HUES6 (cell line): ENCODE data around the gene NOXO1.
"Not testable (repeated sequence)": the region's sequence is repeated elsewhere in the genome, so short reads cannot be mapped to it uniquely, and the experiment has no call there.

Source experiments
- H3K27ac ChIP-seq: 2 replicates; pipeline ENCODE4 v1.7.0; 2013; ENCODE audit warnings: low read depth, mild to moderate bottlenecking, low read length, inconsistent platforms
- H3K27me3 ChIP-seq: 2 replicates; pipeline ENCODE4 v1.6.1; 2013; ENCODE audit warnings: low read length; ENCODE audit not compliant: control insufficient read depth, insufficient read depth
- H3K36me3 ChIP-seq: 2 replicates; pipeline ENCODE4 v1.6.1; 2013; ENCODE audit warnings: low read length; ENCODE audit not compliant: control insufficient read depth, insufficient read depth
- H3K4me1 ChIP-seq: 2 replicates; pipeline ENCODE4 v1.6.1; 2013; ENCODE audit warnings: low read length; ENCODE audit not compliant: control insufficient read depth, insufficient read depth
- H3K4me3 ChIP-seq: 2 replicates; pipeline ENCODE4 v1.5.1; 2013; ENCODE audit warnings: low read depth, low read length
- H3K9ac ChIP-seq: one replicate; pipeline ENCODE4 v1.6.1; 2013; ENCODE audit warnings: mild to moderate bottlenecking, low read length
- H3K9me3 ChIP-seq: 2 replicates; pipeline ENCODE4 v1.6.1; 2013; ENCODE audit warnings: low read depth, low read length; ENCODE audit not compliant: control insufficient read depth, insufficient read depth

NOXO1 gene

GRCh38 chr16:2023092-2024031 lies 42.1 kb upstream of the NOXO1 start:
- peaks cover 64% of the 10 kb centered on the region for H3K27me3 ChIP-seq
- H3K36me3 ChIP-seq, result no peaks in the 10 kb centered on the region
- H3K9ac ChIP-seq, result peak overlapping the region; percentile 41
- H3K27ac ChIP-seq, result no peak overlapping the region
- H3K9me3 ChIP-seq, result no peaks in the 10 kb centered on the region
- peak overlapping the region; percentile 64 for H3K4me3 ChIP-seq
- H3K4me1 ChIP-seq, result peaks cover 17% of the 10 kb centered on the region

GRCh38 chr16:2022723-2023091 lies 41.4 kb upstream of the NOXO1 start:
- Histone ChIP-seq H3K4me1 (peaks cover 17% of the 10 kb centered on the region), H3K27ac (no peak overlapping the region), H3K27me3 (peaks cover 62% of the 10 kb centered on the region), H3K36me3 (no peaks in the 10 kb centered on the region), H3K4me3 (peak overlapping the region; percentile 64), H3K9ac (peak overlapping the region; percentile 41), H3K9me3 (no peaks in the 10 kb centered on the region)

- no peak overlapping the region for H3K27ac ChIP-seq
- peak overlapping the region; percentile 57 for H3K4me3 ChIP-seq
- H3K36me3 ChIP-seq, result no peaks in the 10 kb centered on the region
- H3K9me3 ChIP-seq, result no peaks in the 10 kb centered on the region
- peaks cover 53% of the 10 kb centered on the region for H3K27me3 ChIP-seq
- peaks cover 7% of the 10 kb centered on the region for H3K4me1 ChIP-seq
- no peak overlapping the region for H3K9ac ChIP-seq
Measured at GRCh38 chr16:2019921-2020831, 38.9 kb upstream of the NOXO1 start.

GRCh38 chr16:2019518-2019920 lies 38.2 kb upstream of the NOXO1 start, which contains the start of gene NPW:
NPW (plus strand) TSS chr16:2019785.
- Histone ChIP-seq H3K4me1 (peaks cover 7% of the 10 kb centered on the region), H3K4me3 (peak within 1 kb of the TSS; percentile 57), H3K27me3 (peaks cover 53% of the 10 kb centered on the region), H3K9me3 (no peaks in the 10 kb centered on the region), H3K9ac (no peak within 1 kb of the TSS), H3K36me3 (no peaks in the 10 kb centered on the region), H3K27ac (no peak within 1 kb of the TSS)

- Histone ChIP-seq H3K9ac (no peak overlapping the region), H3K4me1 (no peaks in the 10 kb centered on the region), H3K4me3 (no peak overlapping the region), H3K27me3 (peaks cover 42% of the 10 kb centered on the region), H3K9me3 (no peaks in the 10 kb centered on the region), H3K27ac (no peak overlapping the region), H3K36me3 (no peaks in the 10 kb centered on the region)
Measured at GRCh38 chr16:2016407-2016922, 35.2 kb upstream of the NOXO1 start.

- Histone ChIP-seq H3K9ac (no peak overlapping the region), H3K4me1 (no peaks in the 10 kb centered on the region), H3K27me3 (peaks cover 37% of the 10 kb centered on the region), H3K27ac (no peak overlapping the region), H3K4me3 (no peak overlapping the region), H3K36me3 (no peaks in the 10 kb centered on the region), H3K9me3 (no peaks in the 10 kb centered on the region)
Measured at GRCh38 chr16:2015947-2016208, 34.6 kb upstream of the NOXO1 start.

- peaks cover 3% of the 10 kb centered on the region for H3K4me1 ChIP-seq
- H3K27ac ChIP-seq, result no peak overlapping the region
- H3K9ac ChIP-seq, result no peak overlapping the region
- peaks cover 31% of the 10 kb centered on the region for H3K27me3 ChIP-seq
- H3K9me3 ChIP-seq, result no peaks in the 10 kb centered on the region
- H3K4me3 ChIP-seq, result no peak overlapping the region
- no peaks in the 10 kb centered on the region for H3K36me3 ChIP-seq
Measured at GRCh38 chr16:2015117-2015946, 34.1 kb upstream of the NOXO1 start.

GRCh38 chr16:2013527-2013926 lies 32.3 kb upstream of the NOXO1 start:
- Histone ChIP-seq H3K4me3 (no peak overlapping the region), H3K4me1 (peaks cover 11% of the 10 kb centered on the region), H3K27ac (no peak overlapping the region)

GRCh38 chr16:2011726-2012125 lies 30.5 kb upstream of the NOXO1 start:
- H3K9ac ChIP-seq, H3K36me3 ChIP-seq, H3K27ac ChIP-seq, H3K4me3 ChIP-seq, H3K27me3 ChIP-seq, H3K9me3 ChIP-seq: not testable (repeated sequence)
- peaks cover 24% of the 10 kb centered on the region for H3K4me1 ChIP-seq

More at GRCh38 chr16:2013527-2013926, 32.3 kb upstream of the NOXO1 start:
- H3K27me3 ChIP-seq, result peaks cover 13% of the 10 kb centered on the region
- no peaks in the 10 kb centered on the region for H3K36me3 ChIP-seq
- no peak overlapping the region for H3K9ac ChIP-seq
- no peaks in the 10 kb centered on the region for H3K9me3 ChIP-seq

GRCh38 chr16:2009791-2010510 lies 28.7 kb upstream of the NOXO1 start, which contains the start of gene ZNF598:
ZNF598 (minus strand) TSS chr16:2009821.
- Histone ChIP-seq H3K36me3 (peaks cover 11% of the 10 kb centered on the region), H3K27ac (peak within 1 kb of the TSS; percentile 82; the same call in 1 of the 2 replicates), H3K4me1 (peaks cover 36% of the 10 kb centered on the region), H3K27me3 (no peaks in the 10 kb centered on the region), H3K9me3 (no peaks in the 10 kb centered on the region), H3K4me3 (peak within 1 kb of the TSS; percentile 82), H3K9ac (peak within 1 kb of the TSS; percentile 88)
